Suppressor macrophage treated with lipopolysaccharide for 4 hours (primary cell): ENCODE measurements around the gene SIGLEC15.
"Not testable (repeated sequence)": the region's sequence is repeated elsewhere in the genome, so short reads cannot be mapped to it uniquely, and the experiment has no call there.

Source experiments
- DNase-seq: peaks from one replicate; pipeline ENCODE4 v3.0.0-alpha.2; 2020

Gene SIGLEC15

GRCh38 chr18:45847119-45847518 lies 21.6 kb downstream of the SIGLEC15 start:
- DNase-seq, result no peak

DNA sequence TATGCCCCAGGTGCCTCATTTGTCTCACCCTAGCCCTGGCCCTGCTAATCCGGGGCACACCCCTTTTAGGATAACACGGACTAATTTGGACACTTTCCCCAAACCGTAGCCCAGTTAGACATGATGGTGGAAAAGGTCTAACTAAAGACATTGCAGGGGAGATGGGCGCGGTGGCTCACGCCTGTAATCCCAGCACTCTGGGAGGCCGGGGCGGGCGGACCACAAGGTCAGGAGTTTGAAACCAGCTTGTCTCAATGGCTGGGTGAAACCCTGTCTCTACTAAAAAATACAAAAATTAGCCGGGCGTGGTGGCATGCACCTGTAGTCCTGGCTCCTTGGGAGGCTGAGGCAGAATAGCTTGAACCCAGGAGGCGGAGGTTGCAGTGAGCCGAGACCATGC lies 23.2 kb downstream of the SIGLEC15 start:
- DNase-seq, result not testable (repeated sequence)

GRCh38 chr18:45849529-45849928 lies 24.1 kb downstream of the SIGLEC15 start:
- DNase-seq, result no peak

DNA sequence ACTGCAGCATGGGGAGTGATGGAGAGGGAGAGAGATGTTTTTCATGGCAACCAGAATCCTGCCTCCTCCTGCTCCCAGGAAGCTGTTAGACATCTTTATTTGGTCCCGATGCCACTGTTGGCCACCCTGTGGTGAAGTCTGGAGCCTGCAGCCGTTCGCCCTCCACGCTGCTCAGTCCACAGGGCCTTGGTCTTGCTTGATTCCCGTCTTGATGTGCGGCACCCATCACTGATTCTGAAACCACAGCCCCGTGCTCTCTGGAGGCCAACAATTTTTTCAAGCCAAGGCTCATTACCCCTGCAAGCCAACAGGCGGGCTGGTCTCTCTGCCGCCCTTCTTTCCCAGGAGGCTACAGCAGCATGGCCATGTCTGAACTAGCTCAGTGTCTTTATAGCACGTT lies 24.5 kb downstream of the SIGLEC15 start:
- DNase-seq, result no peak

DNA sequence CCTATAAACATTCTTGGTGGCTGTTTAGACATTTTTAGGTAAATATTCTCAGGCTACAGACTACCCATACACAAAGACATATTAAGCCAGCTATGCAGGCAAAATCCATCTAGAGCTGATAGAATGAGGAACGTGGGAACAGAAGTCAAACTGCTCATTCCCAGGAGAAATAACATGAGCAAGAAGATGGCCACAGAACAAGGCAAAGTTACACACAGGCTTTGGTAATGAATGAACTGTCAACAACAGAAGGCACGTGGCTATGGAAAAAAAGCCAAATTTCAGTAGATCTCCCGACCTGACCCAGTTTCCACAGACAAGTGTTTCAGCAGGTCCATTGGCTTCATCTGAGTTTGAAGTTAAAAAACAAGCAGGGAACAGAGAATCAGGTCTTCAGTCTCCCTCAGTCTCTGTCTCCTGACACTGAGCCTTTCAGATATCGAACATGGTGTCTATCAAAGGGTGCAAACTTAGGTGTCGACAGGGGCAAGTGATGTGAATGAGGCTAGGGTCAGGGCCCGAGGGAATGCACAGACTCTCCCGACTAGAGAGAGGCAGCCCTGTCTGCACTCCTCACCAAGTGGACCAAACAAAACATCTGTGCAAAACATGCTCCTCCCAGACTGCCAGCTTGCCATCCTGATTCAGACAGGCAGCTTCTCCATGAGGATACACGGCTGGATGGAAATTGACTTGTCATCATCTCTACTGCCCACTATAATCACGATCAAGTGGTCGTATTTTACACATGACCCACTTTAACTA lies 25.9 kb downstream of the SIGLEC15 start:
- DNase-seq, result no peak

- DNase-seq, result no peak
These were observed 27.2 kb downstream of the SIGLEC15 start for GRCh38 chr18:45852631-45853030.

DNA sequence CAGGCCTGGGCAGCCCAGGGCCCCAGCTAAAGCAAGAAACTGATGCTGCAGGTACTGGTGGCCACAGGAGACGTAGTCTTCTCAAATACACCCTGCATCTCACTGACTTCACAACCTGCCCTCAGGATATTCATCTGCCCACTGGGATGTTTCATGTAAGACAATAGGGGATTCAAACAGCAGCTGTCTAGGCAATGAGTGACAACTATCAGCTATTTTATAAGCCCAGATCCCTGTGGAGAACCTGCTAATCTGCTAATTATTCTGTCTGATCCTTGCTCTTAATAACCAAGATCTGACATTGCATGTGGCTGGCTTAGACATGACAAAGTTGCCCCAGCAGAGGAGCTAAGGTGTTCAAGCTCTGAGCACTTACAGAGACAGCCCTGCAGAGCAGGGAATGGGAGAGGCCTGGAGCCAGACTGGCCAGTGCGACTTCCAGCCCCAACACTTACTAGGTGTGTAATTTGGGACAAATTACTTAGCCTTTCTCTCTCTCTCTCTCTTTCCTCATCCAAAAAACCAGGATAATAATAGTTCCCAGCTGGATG lies 28.6 kb downstream of the SIGLEC15 start:
- DNase-seq, result no peak

GRCh38 chr18:45856531-45856930 lies 31.1 kb downstream of the SIGLEC15 start:
- peak; percentile 71 for DNase-seq

- no peak for DNase-seq
These were observed 33.9 kb downstream of the SIGLEC15 start for GRCh38 chr18:45859334-45859733.

- DNase-seq, result no peak
These were observed 35.0 kb downstream of the SIGLEC15 start for GRCh38 chr18:45860492-45860891.

DNA sequence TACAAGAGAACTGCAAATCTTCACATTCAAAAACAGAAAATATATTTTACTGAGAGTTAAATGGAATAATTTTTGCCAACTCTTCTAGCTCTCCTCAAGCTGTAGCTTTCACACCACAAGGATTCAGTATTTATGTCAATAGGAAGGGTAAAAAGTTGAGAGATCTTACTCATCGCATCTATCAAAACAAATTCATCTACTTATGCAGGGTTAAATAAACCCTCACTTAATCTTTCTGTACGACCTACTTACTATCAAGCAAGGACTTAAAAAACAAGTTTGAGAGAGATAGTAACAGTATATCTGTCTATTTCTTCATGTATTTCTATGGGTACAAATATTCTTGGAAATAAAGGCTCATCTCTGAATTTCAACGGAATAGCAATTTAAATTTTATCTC lies 35.5 kb downstream of the SIGLEC15 start:
- DNase-seq, result no peak

DNA sequence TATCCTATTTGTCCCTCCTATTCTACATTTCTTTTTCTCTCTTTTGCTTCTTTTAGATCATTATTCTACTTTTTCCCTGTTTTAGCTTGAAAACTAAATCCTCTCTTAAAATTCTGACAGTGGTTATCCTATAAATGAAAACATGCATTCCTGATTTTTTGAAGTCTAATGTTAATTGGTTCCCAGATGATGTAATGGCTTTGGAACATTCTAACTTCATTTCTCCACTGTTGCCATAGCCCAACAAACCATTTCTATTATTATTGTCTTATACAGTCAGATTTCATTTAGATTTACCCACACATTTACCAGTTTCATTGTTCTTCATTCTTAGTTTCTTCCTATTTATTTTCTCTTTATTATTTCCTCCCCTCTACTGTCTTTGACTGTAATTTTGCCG lies 36.5 kb downstream of the SIGLEC15 start:
- DNase-seq, result no peak

GRCh38 chr18:45863469-45863868 lies 38.0 kb downstream of the SIGLEC15 start:
- DNase-seq, result no peak

- DNase-seq, result no peak
These were observed 38.6 kb downstream of the SIGLEC15 start for GRCh38 chr18:45864081-45864480.

DNA sequence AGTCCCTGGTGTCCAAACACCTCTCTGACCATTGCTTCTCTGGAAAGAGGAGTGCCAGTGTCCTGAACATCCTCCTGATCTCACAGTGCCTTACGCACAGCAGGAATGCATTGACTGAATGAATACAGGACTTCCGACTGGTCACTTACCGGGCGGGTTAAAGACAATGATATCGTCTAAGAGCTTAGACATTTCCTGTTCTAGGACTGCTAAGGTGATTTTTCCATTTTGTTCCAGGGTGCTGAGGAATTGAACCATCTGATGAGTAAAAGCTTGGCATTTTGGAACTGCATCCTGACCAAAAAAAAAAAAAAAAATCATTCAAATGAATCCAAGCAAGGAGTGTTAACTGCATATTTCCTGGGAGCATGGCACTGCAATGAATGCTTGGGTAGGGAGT lies 40.0 kb downstream of the SIGLEC15 start:
- no peak for DNase-seq

GRCh38 chr18:45870419-45870818 lies 44.9 kb downstream of the SIGLEC15 start:
- DNase-seq, result no peak

GRCh38 chr18:45871431-45872084 lies 46.1 kb downstream of the SIGLEC15 start:
- DNase-seq, result no peak

DNA sequence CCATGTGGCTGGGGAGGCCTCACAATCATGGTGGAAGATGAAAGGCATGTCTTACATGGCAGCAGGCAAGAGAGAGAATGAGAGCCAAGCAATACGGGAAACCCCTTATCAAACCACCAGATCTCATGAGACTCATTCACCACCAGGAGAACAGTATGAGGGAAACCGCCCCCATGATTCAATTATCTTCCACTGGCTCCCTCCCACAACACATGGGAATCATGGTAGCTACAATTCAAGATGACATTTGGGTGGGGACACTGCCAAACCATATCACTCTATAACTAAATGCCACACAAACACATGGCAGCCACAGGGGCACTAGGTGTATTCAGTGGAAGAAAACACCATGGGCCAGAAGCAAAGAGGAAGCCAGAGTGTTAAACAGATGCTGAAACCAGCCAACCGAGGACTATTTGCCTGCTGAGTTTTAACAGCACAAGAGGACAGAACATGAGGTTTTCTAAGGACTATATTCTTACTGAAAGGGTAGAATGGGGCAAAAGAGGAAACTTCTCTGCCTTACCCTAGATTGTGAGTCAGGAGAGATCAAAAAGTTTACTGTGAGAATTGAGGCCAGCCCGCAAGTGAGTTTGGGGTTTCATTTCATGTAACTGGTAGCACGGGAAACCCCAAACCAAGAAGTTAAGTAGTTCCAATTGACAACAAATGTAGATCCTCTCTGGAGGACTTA lies 49.2 kb downstream of the SIGLEC15 start:
- DNase-seq, result peak; percentile 69

DNA sequence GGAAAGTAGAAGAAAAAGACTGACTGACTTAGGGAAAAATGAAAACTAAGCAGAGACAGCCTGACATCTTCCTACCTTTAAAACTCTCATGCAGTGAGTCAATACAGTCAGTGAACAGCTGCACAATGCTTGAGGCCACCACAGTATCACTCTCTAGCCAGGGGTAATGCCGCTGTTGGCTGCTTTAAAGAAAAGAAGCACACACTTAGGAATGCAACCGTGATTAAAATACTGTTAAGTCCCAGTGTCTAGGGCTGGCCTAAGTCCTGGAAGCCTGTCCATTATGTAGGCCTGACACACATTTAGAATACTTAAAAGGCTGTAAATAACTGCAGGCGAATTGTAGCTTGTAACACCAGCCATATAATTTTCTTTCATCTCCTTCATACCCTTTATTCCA lies 50.7 kb downstream of the SIGLEC15 start:
- no peak for DNase-seq

GRCh38 chr18:45877403-45877802 lies 51.9 kb downstream of the SIGLEC15 start:
- no peak for DNase-seq

DNA sequence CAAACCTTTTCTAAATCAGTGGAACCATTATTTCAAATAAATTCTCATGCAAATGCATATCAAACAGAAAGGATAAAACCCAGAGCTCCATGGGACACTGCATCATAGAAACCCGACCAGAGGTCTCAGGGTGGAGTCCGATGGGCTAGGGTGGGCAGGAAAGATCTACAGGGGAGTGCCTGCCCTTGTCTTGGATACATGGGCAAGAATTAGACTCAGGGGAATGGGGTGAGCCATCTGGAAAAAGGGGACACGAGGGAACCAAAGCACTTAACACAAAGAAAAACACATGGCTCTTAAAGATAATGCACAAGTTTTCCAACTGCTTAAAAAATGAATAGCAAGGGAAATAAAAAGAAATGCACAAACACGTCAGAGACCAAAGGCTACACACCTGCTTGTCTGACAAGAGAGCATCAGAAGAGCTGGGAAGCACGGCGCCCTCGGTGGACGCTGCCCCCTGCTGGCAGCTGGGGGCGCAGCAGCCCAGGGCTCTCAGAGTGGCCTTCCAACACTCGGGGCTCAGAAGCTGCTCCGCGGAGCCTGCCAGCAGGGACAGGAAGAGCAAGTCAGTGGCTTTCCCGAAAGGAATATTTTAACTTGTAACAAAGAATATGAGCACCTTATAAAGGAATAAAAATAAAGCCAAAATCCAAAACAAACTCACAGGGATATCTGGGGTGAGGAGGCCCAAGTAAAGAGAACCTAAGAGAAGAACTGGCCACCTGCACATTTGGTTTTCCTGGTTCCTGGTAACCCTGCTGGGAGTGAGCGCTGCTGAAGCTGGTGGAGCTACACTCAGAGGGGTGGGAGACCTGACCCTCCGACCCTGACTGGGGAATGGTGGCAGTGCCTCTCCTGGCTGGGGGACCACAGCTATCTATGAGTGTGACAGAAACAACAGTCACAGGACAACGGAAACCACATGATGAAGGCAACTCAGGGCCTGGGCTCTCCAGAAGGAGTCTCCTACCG lies 54.5 kb downstream of the SIGLEC15 start:
- peak; percentile 73 for DNase-seq

DNA sequence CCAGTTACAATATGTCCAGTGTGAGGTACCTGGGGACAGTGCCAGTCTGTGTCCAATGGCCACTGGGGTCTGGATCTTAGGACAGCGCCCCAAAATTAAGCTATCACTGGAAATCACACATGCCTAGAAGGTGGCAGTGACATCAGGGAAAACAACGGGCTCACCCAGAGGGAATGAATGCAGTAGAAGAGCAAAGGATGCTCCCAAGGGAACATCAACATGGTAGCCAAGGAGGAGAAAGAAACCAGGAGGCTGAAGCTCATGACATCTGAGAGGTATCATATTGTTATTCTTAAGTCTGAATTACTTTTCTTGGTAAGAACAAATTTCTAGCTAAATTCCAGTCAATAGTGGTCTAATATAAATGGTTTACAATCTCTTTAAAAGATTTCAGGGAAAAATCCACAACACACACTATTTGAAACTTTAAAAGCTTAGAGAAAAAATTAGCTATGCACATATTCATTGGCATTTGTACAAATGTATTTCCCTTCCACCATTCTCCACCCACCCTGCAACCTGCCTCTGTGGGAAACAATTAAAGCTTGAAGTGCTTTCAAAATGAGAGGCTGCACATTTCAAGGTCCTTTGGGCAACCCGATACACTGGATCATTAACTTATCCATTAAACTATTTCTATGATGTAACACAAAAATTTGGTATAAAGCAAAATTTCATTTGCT lies 55.5 kb downstream of the SIGLEC15 start:
- no peak for DNase-seq
